PC-3 (cell line): ENCODE data around the gene GFY. TPM values are rescaled to one million over a fixed set of nuclear protein-coding genes. Genes with fewer than 3 reads are reported as not detected.

Experiments used
- ATAC-seq: fragments of 200-7000 bp; cut with Tn5 transposase; 2 replicates; pipeline ENCODE4 v1.9.1; 2020; ENCODE audit warnings: mild to moderate bottlenecking, moderate library complexity
- BruUV-seq: library from RNA; stranded (reverse); fragments of 400-500 nt; replicated peaks from 2 replicates; lab custom pipeline; 2021; lab: Mats Ljungman, UMichigan
- CTCF ChIA-PET: fragments of 300-600 bp; sonication (Branson Sonifier 250); formaldehyde crosslinking; loops from one replicate; lab custom pipeline; 2022; ENCODE audit warnings: antibody characterized with exemption; lab: Charles Lee
- POLR2A ChIA-PET: fragments of 300-600 bp; sonication (Branson Sonifier 250); formaldehyde crosslinking; loops from one replicate; lab custom pipeline; 2022; ENCODE audit warnings: antibody characterized with exemption; ENCODE audit not compliant: unreplicated experiment; lab: Charles Lee
- DNase-seq: peaks from one replicate; pipeline ENCODE4 v3.0.0-alpha.2; 2015
- H2AFZ ChIP-seq: fragments of 300-600 bp; sonication (generic); 2 replicates; pipeline ENCODE4 v1.6.0; 2016; ENCODE audit warnings: antibody characterized with exemption, low read length
- H3F3A ChIP-seq: fragments of 300-600 bp; sonication (generic); one replicate; pipeline ENCODE4 v1.6.0; 2017; ENCODE audit warnings: antibody characterized with exemption, low read length, control low read depth, mild to moderate bottlenecking; ENCODE audit not compliant: unreplicated experiment
- H3K27ac ChIP-seq: fragments of 300-600 bp; sonication (generic); 2 replicates; pipeline ENCODE4 v1.5.1; 2016; ENCODE audit warnings: mild to moderate bottlenecking, low read length
- H3K27me3 ChIP-seq: fragments of 300-600 bp; sonication (generic); 2 replicates; pipeline ENCODE4 v1.6.1; 2016; ENCODE audit warnings: low read length, mixed read lengths
- H3K36me3 ChIP-seq: fragments of 300-600 bp; sonication (generic); 2 replicates; pipeline ENCODE4 v1.6.1; 2016; ENCODE audit warnings: low read depth, mixed run types, low read length, mixed read lengths
- H3K4me1 ChIP-seq: fragments of 300-600 bp; sonication (generic); 2 replicates; pipeline ENCODE4 v1.5.1; 2016; ENCODE audit warnings: low read length; ENCODE audit not compliant: insufficient read depth
- H3K4me2 ChIP-seq: fragments of 300-600 bp; sonication (generic); 2 replicates; pipeline ENCODE4 v1.6.0; 2016; ENCODE audit warnings: low read length
- H3K4me3 ChIP-seq: fragments of 300-600 bp; sonication (generic); 2 replicates; pipeline ENCODE4 v1.5.1; 2016; ENCODE audit warnings: mild to moderate bottlenecking, low read length, mixed read lengths
- H3K79me2 ChIP-seq: fragments of 300-600 bp; sonication (generic); 2 replicates; pipeline ENCODE4 v1.6.1; 2017; ENCODE audit warnings: low read length, mixed read lengths
- H3K9ac ChIP-seq: fragments of 300-600 bp; sonication (generic); 2 replicates; pipeline ENCODE4 v1.6.0; 2016; ENCODE audit warnings: mild to moderate bottlenecking, low read length
- H3K9me2 ChIP-seq: fragments of 300-600 bp; sonication (generic); replicated peaks from 2 replicates; pipeline ENCODE4 v1.6.1; 2016; ENCODE audit warnings: mixed run types, low read length, mixed read lengths
- H3K9me3 ChIP-seq: fragments of 300-600 bp; sonication (generic); 2 replicates; pipeline ENCODE4 v1.6.1; 2016; ENCODE audit warnings: low read length, mixed read lengths
- H4K20me1 ChIP-seq: fragments of 300-600 bp; sonication (generic); 2 replicates; pipeline ENCODE4 v1.6.1; 2016; ENCODE audit warnings: low read length, mixed read lengths
- CTCF ChIP-seq: fragments of 300-600 bp; sonication (generic); conservative IDR thresholded peaks from 2 replicates; pipeline ENCODE4 v1.5.1; 2017; ENCODE audit warnings: antibody characterized with exemption, low read depth, mild to moderate bottlenecking, low read length
- EZH2 ChIP-seq: fragments of 300-600 bp; sonication (generic); IDR thresholded peaks from one replicate; pipeline ENCODE4 v1.6.1; 2017; ENCODE audit warnings: antibody characterized with exemption, mild to moderate bottlenecking, low read length; ENCODE audit not compliant: unreplicated experiment
- EZH2phosphoT487 ChIP-seq: fragments of 300-600 bp; sonication (generic); IDR thresholded peaks from 2 replicates; pipeline ENCODE4 v1.6.1; 2018; ENCODE audit warnings: mild to moderate bottlenecking, antibody characterized with exemption, low read length, borderline replicate concordance
- intact Hi-C: fragments of 100-400 bp; cut with micrococcal nuclease; formaldehyde crosslinking; loops from 2 replicates; pipeline ENCODE4 v1.9.0; 2023
- total RNA-seq: library from RNA; depleted of rRNA; stranded (reverse); fragments of >200 nt; gene quantifications from 2 replicates; pipeline ENCODE4 v1.2.3, GENCODE V29; 2014

The GFY gene
- total RNA-seq, 1 experiment from 2014 or later: not detected

- H3K36me3 ChIP-seq: no peaks in the 10 kb centered on the region
- H3F3A ChIP-seq: no peaks in the 10 kb centered on the region
- DNase-seq (no peak), ATAC-seq (no peak)
- H3K9me3 ChIP-seq: no peaks in the 10 kb centered on the region
- H3K79me2 ChIP-seq: no peaks in the 10 kb centered on the region
- no peak overlapping the region for H3K27ac ChIP-seq
- H3K27me3 ChIP-seq: no peaks in the 10 kb centered on the region
- CTCF ChIA-PET: no interaction called here
- TF ChIP-seq EZH2phosphoT487 (no peak), EZH2 (no peak), CTCF (no peak)
- H3K9ac ChIP-seq: no peak overlapping the region
- peaks cover 15% of the 10 kb centered on the region for H3K4me1 ChIP-seq
- POLR2A ChIA-PET: no interaction called here
- no peaks in the 10 kb centered on the region for H4K20me1 ChIP-seq
- no TSS peak for BruUV-seq
- H3K4me2 ChIP-seq: no peak overlapping the region
- no peak overlapping the region for H3K4me3 ChIP-seq
- H2AFZ ChIP-seq: no peak overlapping the region
- no peaks in the 10 kb centered on the region for H3K9me2 ChIP-seq
- intact Hi-C loops: no loop called here
Observed at GRCh38 chr19:49400029-49400428, 25.2 kb upstream of the GFY start.

GRCh38 chr19:49403404-49404187 lies 21.6 kb upstream of the GFY start:
- Histone ChIP-seq H3K27me3 (no peaks in the 10 kb centered on the region), H3K4me1 (peaks cover 15% of the 10 kb centered on the region), H3K9me3 (no peaks in the 10 kb centered on the region), H3K4me3 (0 out of 2 replicates have a peak overlapping the region, but pooled peaks have one; percentile 9), H3K4me2 (peak overlapping the region; percentile 71), H3K79me2 (no peaks in the 10 kb centered on the region), H3K9ac (no peak overlapping the region), H3K9me2 (no peaks in the 10 kb centered on the region), H3F3A (no peaks in the 10 kb centered on the region), H3K27ac (peak overlapping the region; percentile 29), H2AFZ (peak overlapping the region; percentile 77), H3K36me3 (no peaks in the 10 kb centered on the region), H4K20me1 (no peaks in the 10 kb centered on the region)
- peak; percentile 99 for ATAC-seq
- BruUV-seq: no TSS peak
- POLR2A ChIA-PET: interaction anchor here (0.5 kb wide), 1 partner anchor 1890 kb away, joined by 53 read pairs; no protein-coding TSS in a partner anchor
- no peak for TF ChIP-seq CTCF
- peak; percentile 89 for DNase-seq
- CTCF ChIA-PET: interaction anchor here (0.6 to 1.2 kb wide), 2 partner anchors 12 to 217 kb away, joined by 3 to 5 read pairs; no protein-coding TSS in a partner anchor
- intact Hi-C loops: no loop called here

- Histone ChIP-seq H3K36me3 (no peaks in the 10 kb centered on the region), H2AFZ (no peak overlapping the region), H3F3A (no peaks in the 10 kb centered on the region), H3K79me2 (no peaks in the 10 kb centered on the region), H3K4me2 (no peak overlapping the region), H3K9ac (no peak overlapping the region), H3K27me3 (no peaks in the 10 kb centered on the region), H3K9me2 (no peaks in the 10 kb centered on the region), H3K4me1 (peaks cover 15% of the 10 kb centered on the region), H3K4me3 (no peak overlapping the region), H3K27ac (no peak overlapping the region), H4K20me1 (no peaks in the 10 kb centered on the region), H3K9me3 (no peaks in the 10 kb centered on the region)
- TF ChIP-seq EZH2phosphoT487 (no peak), CTCF (no peak), EZH2 (no peak)
- ChIA-PET CTCF (no interaction called here), POLR2A (no interaction called here)
- intact Hi-C loops: no loop called here
- BruUV-seq: no TSS peak
- ATAC-seq (no peak), DNase-seq (no peak)
Observed at GRCh38 chr19:49407079-49407478, 18.1 kb upstream of the GFY start.
